GM12878 (cell line): ENCODE data around the gene COL28A1. TPM values are rescaled to one million over a fixed set of nuclear protein-coding genes. Genes with fewer than 3 reads are reported as not detected.

Experiments
- ATAC-seq: fragments of 200-7000 bp; cut with Tn5 transposase; 3 replicates; pipeline ENCODE4 v1.9.1; 2020; ENCODE audit warnings: mild to moderate bottlenecking, moderate library complexity
- BruUV-seq: library from RNA; stranded (reverse); fragments of 400-500 nt; replicated peaks from 2 replicates; lab custom pipeline; 2021; lab: Mats Ljungman, UMichigan
- CTCF ChIA-PET: fragments of 300-600 bp; sonication (Branson Sonifier 250); formaldehyde crosslinking; extraction: SDS; loops from one replicate; lab custom pipeline; 2021; ENCODE audit warnings: inconsistent platforms; lab: Yijun Ruan, JAX
- POLR2A ChIA-PET: fragments of 350-600 bp; formaldehyde crosslinking; extraction: SDS; loops from one replicate; lab custom pipeline; 2021; ENCODE audit warnings: inconsistent platforms; lab: Charles Lee
- RAD21 ChIA-PET: fragments of 300-600 bp; sonication (Branson Sonifier 250); formaldehyde crosslinking; loops from one replicate; lab custom pipeline; 2023; ENCODE audit warnings: antibody characterized with exemption; ENCODE audit not compliant: unreplicated experiment; lab: Charles Lee
- SMC1A ChIA-PET: fragments of 300-600 bp; sonication (Branson Sonifier 250); formaldehyde crosslinking; loops from one replicate; lab custom pipeline; 2023; ENCODE audit not compliant: unreplicated experiment, uncharacterized antibody; lab: Charles Lee
- DNase-seq: peaks from one replicate; pipeline ENCODE4 v3.0.0-alpha.2; 2011; ENCODE audit warnings: low read depth, low spot score
- FAIRE-seq: peaks from 3 replicates; lab custom pipeline; 2011; peaks lifted over from hg19 to GRCh38; lab: Jason Lieb, UNC
- H2AFZ ChIP-seq: 2 replicates; pipeline ENCODE4 v1.6.0; 2011; ENCODE audit warnings: low read depth, low read length, control low read depth; ENCODE audit not compliant: control insufficient read depth
- H3K27ac ChIP-seq: 2 replicates; pipeline ENCODE4 v1.5.1; 2011; ENCODE audit warnings: control low read depth; ENCODE audit not compliant: control insufficient read depth, insufficient read depth
- H3K27me3 ChIP-seq, 2 experiments: replicated peaks in 1 of 2; 2 replicates each; pipeline versions ENCODE4 v1.6.0 to v1.6.1; 2011; ENCODE audit warnings: low read length in 1 of 2; ENCODE audit not compliant: control insufficient read depth in 2 of 2, insufficient read depth in 2 of 2
- H3K36me3 ChIP-seq, 2 experiments: 2 replicates each; pipeline ENCODE4 v1.5.1; 2011; ENCODE audit warnings: low read length in 1 of 2; ENCODE audit not compliant: control insufficient read depth in 2 of 2, insufficient read depth in 2 of 2
- H3K4me1 ChIP-seq: 2 replicates; pipeline ENCODE4 v1.6.1; 2011; ENCODE audit warnings: mild to moderate bottlenecking, low read length, moderate library complexity, mixed read lengths; ENCODE audit not compliant: control insufficient read depth, insufficient read depth
- H3K4me2 ChIP-seq: 2 replicates; pipeline ENCODE4 v1.6.0; 2011; ENCODE audit warnings: control low read depth; ENCODE audit not compliant: control insufficient read depth, insufficient read depth
- H3K4me3 ChIP-seq: fragments of 200-600 bp; sonication (generic); 2 replicates; pipeline ENCODE4 v1.5.1; 2016
- H3K79me2 ChIP-seq: 2 replicates; pipeline ENCODE4 v1.6.0; 2011; ENCODE audit warnings: low read length; ENCODE audit not compliant: control insufficient read depth, insufficient read depth
- H3K9ac ChIP-seq: 2 replicates; pipeline ENCODE4 v1.8.0; 2011; ENCODE audit warnings: low read length, control low read depth, mixed read lengths; ENCODE audit not compliant: control insufficient read depth, insufficient read depth
- H3K9me3 ChIP-seq: replicated peaks from 3 replicates; pipeline ENCODE4 v1.5.1; 2011; ENCODE audit warnings: mild to moderate bottlenecking, low read length; ENCODE audit not compliant: control insufficient read depth, insufficient read depth
- H4K20me1 ChIP-seq: 2 replicates; pipeline ENCODE4 v1.6.0; 2011; ENCODE audit not compliant: control insufficient read depth, insufficient read depth
- CEBPB ChIP-seq, 2 experiments: fragments of 150-350 bp in 1 of 2; IDR thresholded peaks; 2 replicates each; pipeline ENCODE4 v1.6.1; 2012 to 2014; ENCODE audit warnings: low read depth in 2 of 2, low read length in 2 of 2, borderline replicate concordance in 1 of 2, inconsistent platforms in 1 of 2
- CREM ChIP-seq: IDR thresholded peaks from 2 replicates; pipeline ENCODE4 v1.6.1; 2014; ENCODE audit warnings: antibody characterized with exemption, low read depth
- ESRRA ChIP-seq: IDR thresholded peaks from 2 replicates; pipeline ENCODE4 v1.6.1; 2012; ENCODE audit warnings: mild to moderate bottlenecking, low read length, improper control_type of control experiment
- ETV6 ChIP-seq, 2 experiments: fragments of 450-650 bp in 1 of 2; IDR thresholded peaks in 1 of 2; conservative IDR thresholded peaks in 1 of 2; 2 replicates each; pipeline ENCODE4 v1.6.1; 2014; ENCODE audit warnings: antibody characterized with exemption in 1 of 2, borderline replicate concordance in 1 of 2, low read depth in 1 of 2, mild to moderate bottlenecking in 1 of 2, moderate library complexity in 1 of 2
- IKZF1 ChIP-seq: fragments of 450-650 bp; conservative IDR thresholded peaks from 2 replicates; pipeline ENCODE4 v1.6.1; 2017; ENCODE audit warnings: antibody characterized with exemption, mild to moderate bottlenecking
- NRF1 ChIP-seq: conservative IDR thresholded peaks from 2 replicates; pipeline ENCODE4 v1.6.1; 2011; ENCODE audit warnings: mild to moderate bottlenecking, low read depth, low read length, improper control_type of control experiment
- POLR2AphosphoS5 ChIP-seq: IDR thresholded peaks from 2 replicates; pipeline ENCODE4 v1.6.1; 2011; ENCODE audit warnings: mild to moderate bottlenecking, low read length, inconsistent platforms
- RAD51 ChIP-seq: fragments of 450-650 bp; IDR thresholded peaks from 2 replicates; pipeline ENCODE4 v1.6.1; 2016; ENCODE audit warnings: moderate library complexity, mild to moderate bottlenecking, inconsistent platforms
- RBBP5 ChIP-seq: fragments of 200-600 bp; sonication (generic); conservative IDR thresholded peaks from 2 replicates; pipeline ENCODE4 v1.6.1; 2016
- ZBED1 ChIP-seq: IDR thresholded peaks from 2 replicates; pipeline ENCODE4 v1.6.1; 2016; ENCODE audit warnings: borderline replicate concordance
- WGBS: methylation state at CpG from one replicate; pipeline ENCODE4 v1.1.6; 2016; ENCODE audit warnings: low lambda C conversion rate; ENCODE audit not compliant: insufficient replicate concordance, insufficient coverage; ENCODE audit errors: missing lambda C conversion rate; 5-methylcytosine and 5-hydroxymethylcytosine counted together
- in situ Hi-C: fragments of 300-500 bp; cut with MboI; formaldehyde crosslinking; loops from 9 replicates; pipeline ENCODE4 v1.14.3; 2018; ENCODE audit warnings: mixed read lengths
- intact Hi-C: fragments of 100-400 bp; cut with micrococcal nuclease; formaldehyde crosslinking; loops from one replicate; pipeline ENCODE4 v1.14.2; 2022; ENCODE audit not compliant: unreplicated experiment
- polyA plus RNA-seq, 11 experiments: library from polyadenylated mRNA; depleted of rRNA in 4 of 11; unstranded in 6 of 11; stranded (reverse) in 5 of 11; fragments of >200 nt; fragmentation: Nextera tagmentation in 4 of 11; fragmentation: Illumina TruSeq in 1 of 11; extraction: Ambion mirVana in 4 of 11; extraction: Trizol in 1 of 11; gene quantifications; 1 replicate in 1 of 11; 2 replicates in 10 of 11; pipeline versions ENCODE4 v1.2.1 to v1.2.3, GENCODE V29; 2011 to 2016; ENCODE audit warnings: inconsistent platforms in 2 of 11, missing spikeins in 2 of 11, low read depth in 1 of 11
- total RNA-seq, 4 experiments: library from RNA; depleted of rRNA in 3 of 4; stranded (reverse); fragments of >200 nt in 3 of 4; fragmentation: Illumina TruSeq in 1 of 4; extraction: Trizol in 1 of 4; gene quantifications; 2 replicates each; pipeline versions ENCODE4 v1.2.1 to v1.2.3, GENCODE V29; 2013 to 2021
- TF ChIP-seq, protein P1 (sequence below): fragments of 450-650 bp; IDR thresholded peaks from 2 replicates; pipeline ENCODE4 v1.6.1; 2017; ENCODE audit warnings: mild to moderate bottlenecking, moderate library complexity
- TF ChIP-seq, protein P2 (sequence below): fragments of 450-650 bp; IDR thresholded peaks from 2 replicates; pipeline ENCODE4 v1.6.1; 2018; ENCODE audit warnings: borderline replicate concordance, mild to moderate bottlenecking; ENCODE audit not compliant: partially characterized antibody
- TF ChIP-seq, protein P3 (sequence below): fragments of 450-650 bp; formaldehyde crosslinking; IDR thresholded peaks from 2 replicates; pipeline ENCODE4 v1.4.0; 2022; ENCODE audit warnings: mild to moderate bottlenecking, moderate library complexity

The COL28A1 gene
- total and polyA plus RNA-seq, 10 of the 15 experiments (the other 5 are each of a cell fraction or from before 2014, with no cell fraction given), result 0.05 to 0.22 TPM; not detected in 8

DNA sequence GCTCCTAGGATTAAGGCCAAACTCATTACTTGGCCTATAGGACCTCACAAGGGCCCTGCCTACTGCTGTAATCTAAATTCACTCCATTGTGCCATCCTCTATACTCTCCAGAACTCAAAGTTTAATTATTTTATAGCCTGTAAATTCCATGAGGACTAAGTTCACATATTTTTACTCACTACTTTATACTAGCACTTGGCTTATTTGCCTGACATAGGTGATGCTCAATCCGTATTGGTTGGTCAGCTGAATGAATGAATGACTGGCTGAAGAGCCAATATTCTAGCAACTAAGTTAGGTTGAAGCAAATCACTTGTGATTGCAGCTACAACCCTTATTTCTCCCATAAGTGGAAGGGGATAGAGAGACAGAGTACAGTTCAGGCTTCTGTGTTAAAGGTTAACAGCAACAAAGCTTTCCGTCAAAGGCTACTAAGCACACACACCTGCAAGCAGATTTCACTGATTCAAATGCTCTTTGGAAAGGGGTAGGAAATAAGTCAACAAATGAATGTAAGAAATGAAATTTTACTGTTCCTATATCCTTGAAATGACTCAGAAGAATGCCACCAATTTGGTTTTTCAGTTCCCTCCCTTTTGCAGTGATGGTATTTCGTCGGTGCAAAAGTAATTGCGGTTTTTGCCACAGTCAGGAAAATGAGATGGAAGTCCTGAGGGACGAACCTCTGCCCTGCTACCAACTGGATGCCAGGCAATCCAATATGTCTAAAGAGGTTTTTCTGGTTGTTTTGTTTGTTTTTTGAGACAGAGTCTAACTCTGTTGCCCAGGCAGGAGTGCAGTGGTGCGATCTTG lies 120.7 kb downstream of the COL28A1 start:
- ChIA-PET RAD21 (interaction anchor here (1.5 kb wide), 1 partner anchor 92 kb away, joined by 4 read pairs; no protein-coding TSS in a partner anchor), SMC1A (interaction anchor here (0.7 to 1.7 kb wide), 2 partner anchors 10 to 11 kb away, joined by 3 to 6 read pairs; no protein-coding TSS in a partner anchor), CTCF (interaction anchor here (1.6 kb wide), 1 partner anchor 10 kb away, joined by 6 read pairs; no protein-coding TSS in a partner anchor), POLR2A (no interaction called here)
- Histone ChIP-seq H3K27ac (no peak overlapping the region), H3K4me2 (no peak overlapping the region), H2AFZ (no peak overlapping the region), H3K4me3 (no peak overlapping the region), H3K36me3 (no peaks in the 10 kb centered on the region), H3K9me3 (no peaks in the 10 kb centered on the region), H3K4me1 (no peaks in the 10 kb centered on the region), H3K27me3 (no peaks in the 10 kb centered on the region), H3K9ac (no peak overlapping the region), H4K20me1 (no peaks in the 10 kb centered on the region), H3K79me2 (no peaks in the 10 kb centered on the region)
- WGBS, result 61% methylated on average over 7 of the region's 7 CpGs
- BruUV-seq, result no TSS peak
- in situ Hi-C loops, result no loop called here
- FAIRE-seq, result no peak
- no peak for DNase-seq
- ATAC-seq, result no peak
- intact Hi-C loops, result no loop called here
- TF ChIP-seq ESRRA (no peak), POLR2AphosphoS5 (no peak), CREM (no peak), IKZF1 (no peak), CEBPB (IDR thresholded peaks at IDR 0.05; ENCODE audit: borderline replicate concordance in 1 of 2, low read depth in 2 of 2, low read length in 2 of 2) (no peak), RAD51 (no peak), ETV6 (conservative IDR thresholded peaks at IDR 0.05 in 1 of 2, IDR thresholded peaks at IDR 0.05 in 1 of 2; ENCODE audit: borderline replicate concordance in 1 of 2, low read depth in 1 of 2) (no peak), ZBED1 (no peak), RBBP5 (no peak), NRF1 (no peak)
- TF ChIP-seq, protein P1, sequence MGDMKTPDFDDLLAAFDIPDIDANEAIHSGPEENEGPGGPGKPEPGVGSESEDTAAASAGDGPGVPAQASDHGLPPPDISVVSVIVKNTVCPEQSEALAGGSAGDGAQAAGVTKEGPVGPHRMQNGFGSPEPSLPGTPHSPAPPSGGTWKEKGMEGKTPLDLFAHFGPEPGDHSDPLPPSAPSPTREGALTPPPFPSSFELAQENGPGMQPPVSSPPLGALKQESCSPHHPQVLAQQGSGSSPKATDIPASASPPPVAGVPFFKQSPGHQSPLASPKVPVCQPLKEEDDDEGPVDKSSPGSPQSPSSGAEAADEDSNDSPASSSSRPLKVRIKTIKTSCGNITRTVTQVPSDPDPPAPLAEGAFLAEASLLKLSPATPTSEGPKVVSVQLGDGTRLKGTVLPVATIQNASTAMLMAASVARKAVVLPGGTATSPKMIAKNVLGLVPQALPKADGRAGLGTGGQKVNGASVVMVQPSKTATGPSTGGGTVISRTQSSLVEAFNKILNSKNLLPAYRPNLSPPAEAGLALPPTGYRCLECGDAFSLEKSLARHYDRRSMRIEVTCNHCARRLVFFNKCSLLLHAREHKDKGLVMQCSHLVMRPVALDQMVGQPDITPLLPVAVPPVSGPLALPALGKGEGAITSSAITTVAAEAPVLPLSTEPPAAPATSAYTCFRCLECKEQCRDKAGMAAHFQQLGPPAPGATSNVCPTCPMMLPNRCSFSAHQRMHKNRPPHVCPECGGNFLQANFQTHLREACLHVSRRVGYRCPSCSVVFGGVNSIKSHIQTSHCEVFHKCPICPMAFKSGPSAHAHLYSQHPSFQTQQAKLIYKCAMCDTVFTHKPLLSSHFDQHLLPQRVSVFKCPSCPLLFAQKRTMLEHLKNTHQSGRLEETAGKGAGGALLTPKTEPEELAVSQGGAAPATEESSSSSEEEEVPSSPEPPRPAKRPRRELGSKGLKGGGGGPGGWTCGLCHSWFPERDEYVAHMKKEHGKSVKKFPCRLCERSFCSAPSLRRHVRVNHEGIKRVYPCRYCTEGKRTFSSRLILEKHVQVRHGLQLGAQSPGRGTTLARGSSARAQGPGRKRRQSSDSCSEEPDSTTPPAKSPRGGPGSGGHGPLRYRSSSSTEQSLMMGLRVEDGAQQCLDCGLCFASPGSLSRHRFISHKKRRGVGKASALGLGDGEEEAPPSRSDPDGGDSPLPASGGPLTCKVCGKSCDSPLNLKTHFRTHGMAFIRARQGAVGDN, result no peak
- TF ChIP-seq, protein P2, sequence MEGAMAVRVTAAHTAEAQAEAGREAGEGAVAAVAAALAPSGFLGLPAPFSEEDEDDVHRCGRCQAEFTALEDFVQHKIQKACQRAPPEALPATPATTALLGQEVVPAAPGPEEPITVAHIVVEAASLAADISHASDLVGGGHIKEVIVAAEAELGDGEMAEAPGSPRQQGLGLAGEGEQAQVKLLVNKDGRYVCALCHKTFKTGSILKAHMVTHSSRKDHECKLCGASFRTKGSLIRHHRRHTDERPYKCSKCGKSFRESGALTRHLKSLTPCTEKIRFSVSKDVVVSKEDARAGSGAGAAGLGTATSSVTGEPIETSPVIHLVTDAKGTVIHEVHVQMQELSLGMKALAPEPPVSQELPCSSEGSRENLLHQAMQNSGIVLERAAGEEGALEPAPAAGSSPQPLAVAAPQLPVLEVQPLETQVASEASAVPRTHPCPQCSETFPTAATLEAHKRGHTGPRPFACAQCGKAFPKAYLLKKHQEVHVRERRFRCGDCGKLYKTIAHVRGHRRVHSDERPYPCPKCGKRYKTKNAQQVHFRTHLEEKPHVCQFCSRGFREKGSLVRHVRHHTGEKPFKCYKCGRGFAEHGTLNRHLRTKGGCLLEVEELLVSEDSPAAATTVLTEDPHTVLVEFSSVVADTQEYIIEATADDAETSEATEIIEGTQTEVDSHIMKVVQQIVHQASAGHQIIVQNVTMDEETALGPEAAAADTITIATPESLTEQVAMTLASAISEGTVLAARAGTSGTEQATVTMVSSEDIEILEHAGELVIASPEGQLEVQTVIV, result no peak
- TF ChIP-seq, protein P3, sequence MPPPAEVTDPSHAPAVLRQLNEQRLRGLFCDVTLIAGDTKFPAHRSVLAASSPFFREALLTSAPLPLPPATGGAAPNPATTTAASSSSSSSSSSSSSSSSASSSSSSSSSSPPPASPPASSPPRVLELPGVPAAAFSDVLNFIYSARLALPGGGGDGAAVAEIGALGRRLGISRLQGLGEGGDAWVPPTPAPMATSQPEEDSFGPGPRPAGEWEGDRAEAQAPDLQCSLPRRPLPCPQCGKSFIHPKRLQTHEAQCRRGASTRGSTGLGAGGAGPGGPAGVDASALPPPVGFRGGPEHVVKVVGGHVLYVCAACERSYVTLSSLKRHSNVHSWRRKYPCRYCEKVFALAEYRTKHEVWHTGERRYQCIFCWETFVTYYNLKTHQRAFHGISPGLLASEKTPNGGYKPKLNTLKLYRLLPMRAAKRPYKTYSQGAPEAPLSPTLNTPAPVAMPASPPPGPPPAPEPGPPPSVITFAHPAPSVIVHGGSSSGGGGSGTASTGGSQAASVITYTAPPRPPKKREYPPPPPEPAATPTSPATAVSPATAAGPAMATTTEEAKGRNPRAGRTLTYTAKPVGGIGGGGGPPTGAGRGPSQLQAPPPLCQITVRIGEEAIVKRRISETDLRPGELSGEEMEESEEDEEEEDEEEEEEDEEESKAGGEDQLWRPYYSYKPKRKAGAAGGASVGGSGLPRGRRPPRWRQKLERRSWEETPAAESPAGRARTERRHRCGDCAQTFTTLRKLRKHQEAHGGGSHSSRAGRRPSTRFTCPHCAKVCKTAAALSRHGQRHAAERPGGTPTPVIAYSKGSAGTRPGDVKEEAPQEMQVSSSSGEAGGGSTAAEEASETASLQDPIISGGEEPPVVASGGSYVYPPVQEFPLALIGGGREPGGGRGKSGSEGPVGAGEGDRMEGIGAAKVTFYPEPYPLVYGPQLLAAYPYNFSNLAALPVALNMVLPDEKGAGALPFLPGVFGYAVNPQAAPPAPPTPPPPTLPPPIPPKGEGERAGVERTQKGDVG (CRISPR knock-in tag), result no peak
